ENCODE results near the gene C2orf68. TPM values are rescaled to one million over a fixed set of nuclear protein-coding genes. Genes with fewer than 3 reads are reported as not detected.
"Not testable (repeated sequence)": the region's sequence is repeated elsewhere in the genome, so short reads cannot be mapped to it uniquely, and the experiment has no call there.

Gene C2orf68
- total and polyA plus RNA-seq, 10 donors = 16.0 to 45.2 (median 29.2) TPM

DNA sequence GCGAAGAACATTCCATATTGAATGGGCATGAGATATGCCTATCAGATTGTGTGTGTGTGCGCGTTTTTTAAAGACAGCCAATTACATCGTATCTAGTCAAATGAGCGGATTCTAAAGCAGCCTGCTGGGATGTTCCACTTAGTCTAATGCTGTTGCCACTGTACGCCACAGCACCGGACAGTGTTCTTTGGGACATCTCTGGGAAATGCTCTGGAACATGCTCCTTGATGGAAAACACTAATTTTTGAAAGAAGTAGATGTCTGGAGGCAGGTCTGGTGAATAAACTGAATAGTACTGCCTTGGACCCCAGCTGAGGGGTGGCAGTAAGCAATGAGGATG is 5.8 kb downstream of the C2orf68 start:
- peak overlapping the region in 4 of 8 donors; percentile 26 to 54 (median 42) for H3K27ac ChIP-seq
- intact Hi-C loops (cut with DNase I; ENCODE audit: low total_unique reads) = no loop called here
- peaks cover 30 to 96% (median 68%) of the 10 kb centered on the region in 6 donors for H3K4me1 ChIP-seq

DNA sequence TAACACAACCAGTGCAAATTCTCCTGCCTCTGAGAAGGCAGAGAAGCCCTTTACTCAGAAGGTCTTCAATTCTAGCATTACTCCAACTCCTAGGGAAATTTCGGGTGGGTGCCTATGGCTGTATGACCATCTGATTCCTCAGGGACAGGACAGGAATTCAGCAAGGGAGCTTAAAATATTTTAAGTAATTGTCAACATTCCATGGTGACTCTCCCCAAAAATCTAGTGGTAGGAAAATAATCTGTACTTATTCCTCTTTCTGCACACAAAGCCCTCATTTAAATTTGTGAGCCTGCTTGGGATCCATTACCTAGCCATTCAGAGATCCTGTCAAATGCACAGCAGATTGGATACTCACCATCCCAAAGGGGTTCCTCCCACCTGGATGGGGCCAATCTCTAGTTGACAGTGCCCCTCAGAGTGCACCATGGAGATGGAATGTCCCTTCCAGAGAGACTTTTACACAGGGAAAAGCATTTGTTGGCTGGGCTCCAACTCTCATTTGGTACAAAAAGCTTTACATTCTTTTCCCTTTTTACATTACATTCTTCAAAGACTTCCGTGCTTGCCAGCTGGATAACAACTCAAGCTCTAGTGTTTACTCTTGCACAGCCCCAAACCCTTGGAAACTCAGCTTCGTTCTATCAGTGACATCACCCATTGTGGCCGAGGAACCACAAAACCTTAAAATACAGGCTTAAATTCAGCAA is 6.3 kb downstream of the C2orf68 start:
- Histone ChIP-seq H3K36me3 (peaks cover 0 to 54% (median 17%) of the 10 kb centered on the region in 6 donors), H3K27me3 (replicated peaks in 1 of 7) (no peaks in the 10 kb centered on the region), H3K4me3 (no peak overlapping the region), H3K9me3 (no peaks in the 10 kb centered on the region), H3K4me1 (peaks cover 26 to 95% (median 68%) of the 10 kb centered on the region in 6 donors), H3K27ac (peak overlapping the region in 4 of 8 donors; percentile 6 to 54 (median 42))
- no peak for DNase-seq
- WGBS, 5 donors = 75 to 93% (median 84%) methylated on average over 4 of the region's 4 CpGs
- intact Hi-C loops (cut with DNase I; ENCODE audit: low total_unique reads) = no loop called here
- TF ChIP-seq, protein P1, sequence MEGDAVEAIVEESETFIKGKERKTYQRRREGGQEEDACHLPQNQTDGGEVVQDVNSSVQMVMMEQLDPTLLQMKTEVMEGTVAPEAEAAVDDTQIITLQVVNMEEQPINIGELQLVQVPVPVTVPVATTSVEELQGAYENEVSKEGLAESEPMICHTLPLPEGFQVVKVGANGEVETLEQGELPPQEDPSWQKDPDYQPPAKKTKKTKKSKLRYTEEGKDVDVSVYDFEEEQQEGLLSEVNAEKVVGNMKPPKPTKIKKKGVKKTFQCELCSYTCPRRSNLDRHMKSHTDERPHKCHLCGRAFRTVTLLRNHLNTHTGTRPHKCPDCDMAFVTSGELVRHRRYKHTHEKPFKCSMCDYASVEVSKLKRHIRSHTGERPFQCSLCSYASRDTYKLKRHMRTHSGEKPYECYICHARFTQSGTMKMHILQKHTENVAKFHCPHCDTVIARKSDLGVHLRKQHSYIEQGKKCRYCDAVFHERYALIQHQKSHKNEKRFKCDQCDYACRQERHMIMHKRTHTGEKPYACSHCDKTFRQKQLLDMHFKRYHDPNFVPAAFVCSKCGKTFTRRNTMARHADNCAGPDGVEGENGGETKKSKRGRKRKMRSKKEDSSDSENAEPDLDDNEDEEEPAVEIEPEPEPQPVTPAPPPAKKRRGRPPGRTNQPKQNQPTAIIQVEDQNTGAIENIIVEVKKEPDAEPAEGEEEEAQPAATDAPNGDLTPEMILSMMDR (IDR thresholded peaks at IDR 0.05 in 8 of 11, conservative IDR thresholded peaks at IDR 0.05 in 3 of 11) = no peak
- TF ChIP-seq POLR2AphosphoS5 (IDR thresholded peaks at IDR 0.05) = no peak
- no peak for TF ChIP-seq POLR2A (IDR thresholded peaks at IDR 0.05)

More for the DNA sequence above, 5.8 kb downstream of the C2orf68 start:
- TF ChIP-seq, protein P1 (IDR thresholded peaks at IDR 0.05 in 8 of 11, conservative IDR thresholded peaks at IDR 0.05 in 3 of 11) = no peak
- TF ChIP-seq POLR2A (IDR thresholded peaks at IDR 0.05) (no peak), POLR2AphosphoS5 (IDR thresholded peaks at IDR 0.05) (no peak)
- DNase-seq = no peak
- Histone ChIP-seq H3K36me3 (peaks cover 0 to 50% (median 17%) of the 10 kb centered on the region in 6 donors), H3K9me3 (no peaks in the 10 kb centered on the region), H3K4me3 (no peak overlapping the region), H3K27me3 (replicated peaks in 1 of 7) (no peaks in the 10 kb centered on the region)
- 77 to 92% (median 86%) methylated on average over 7 of the region's 7 CpGs for WGBS, 5 donors

DNA sequence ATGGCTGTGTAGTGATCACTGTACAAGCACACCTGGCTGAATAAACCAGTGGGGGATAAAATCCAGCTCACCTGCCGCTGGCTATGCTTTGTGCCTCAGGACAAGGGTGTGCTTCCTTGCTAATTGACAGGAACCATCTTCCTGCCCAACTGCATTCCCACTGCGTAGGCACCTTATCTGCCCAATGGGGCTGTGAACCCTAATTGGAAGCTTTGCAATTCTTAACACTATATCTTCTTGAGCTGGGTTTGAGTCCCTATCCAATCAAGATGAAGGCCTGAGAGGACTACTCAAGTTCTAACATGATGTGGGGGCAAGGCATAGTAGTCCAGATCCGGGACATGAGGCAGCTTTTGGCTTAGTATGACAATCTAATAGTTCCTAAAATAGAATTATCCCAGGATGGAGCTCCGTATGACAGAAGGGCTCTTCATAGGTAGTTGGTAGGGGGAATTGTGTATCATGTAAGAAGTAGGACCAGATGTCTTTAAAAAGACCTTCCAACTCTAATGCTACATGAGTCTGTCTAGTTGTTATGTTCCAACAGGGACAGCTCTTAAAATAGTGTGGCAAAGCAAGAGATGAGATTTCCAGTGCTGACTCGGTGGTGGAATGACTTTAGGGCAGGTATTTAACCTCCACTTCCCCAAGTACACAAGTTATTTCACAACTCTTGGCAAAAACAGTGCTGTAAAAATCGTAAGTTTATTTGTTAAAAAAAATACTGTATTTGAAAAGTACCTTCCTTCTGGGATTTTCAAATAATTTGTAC is 7.1 kb downstream of the C2orf68 start:
- Histone ChIP-seq H3K4me3 (no peak overlapping the region), H3K27me3 (replicated peaks in 1 of 7) (no peaks in the 10 kb centered on the region), H3K27ac (peak overlapping the region in 4 of 8 donors; percentile 6 to 52 (median 42)), H3K36me3 (peaks cover 0 to 55% (median 17%) of the 10 kb centered on the region in 6 donors), H3K4me1 (peaks cover 22 to 93% (median 62%) of the 10 kb centered on the region in 6 donors), H3K9me3 (no peaks in the 10 kb centered on the region)
- WGBS, 5 donors = 73 to 80% (median 75%) methylated on average over 6 of the region's 6 CpGs
- DNase-seq = no peak
- TF ChIP-seq POLR2A (IDR thresholded peaks at IDR 0.05) (no peak), POLR2AphosphoS5 (IDR thresholded peaks at IDR 0.05) (no peak)
- TF ChIP-seq, protein P1 (IDR thresholded peaks at IDR 0.05 in 8 of 11, conservative IDR thresholded peaks at IDR 0.05 in 3 of 11) = no peak
- intact Hi-C loops (cut with DNase I; ENCODE audit: low total_unique reads) = no loop called here

DNA sequence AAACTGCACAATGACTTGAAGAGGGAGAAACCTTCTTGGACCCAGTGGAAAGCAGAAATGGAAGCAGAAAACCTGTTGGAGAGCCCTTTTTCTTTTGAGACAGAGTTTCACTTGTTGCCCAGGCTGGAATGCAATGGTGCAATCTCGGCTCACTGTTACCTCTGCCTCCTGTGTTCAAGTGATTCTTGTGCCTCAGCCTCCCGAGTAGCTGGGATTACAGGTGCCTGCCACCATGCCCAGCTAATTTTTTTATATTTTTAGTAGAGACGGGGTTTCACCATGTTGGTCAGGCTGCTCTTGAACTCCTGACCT is 7.8 kb downstream of the C2orf68 start:
- Histone ChIP-seq H3K36me3 (peaks cover 0 to 55% (median 16%) of the 10 kb centered on the region in 6 donors), H3K27ac (peak overlapping the region in 1 of 8 donors; percentile 35), H3K4me3 (peak overlapping the region in 2 of 8 donors; percentile 74 to 77), H3K4me1 (peaks cover 22 to 93% (median 62%) of the 10 kb centered on the region in 6 donors)
- H3K9me3 ChIP-seq; DNase-seq; intact Hi-C loops (cut with DNase I; ENCODE audit: low total_unique reads); H3K27me3 ChIP-seq (replicated peaks in 1 of 7): not testable (repeated sequence)
- 79 to 89% (median 82%) methylated on average over 3 of the region's 3 CpGs for WGBS, 5 donors
